Non-pigmented ciliary epithelial cell (primary cell): Measurements from ENCODE around the gene TMIGD3.

ENCODE experiments used
- DNase-seq: peaks from one replicate; pipeline ENCODE4 v3.0.0-alpha.2; 2010; ENCODE audit warnings: low read depth

TMIGD3 gene

GRCh38 chr1:111446967-111447892 is 56.2 kb downstream of the TMIGD3 start:
- DNase-seq: no peak

GRCh38 chr1:111446546-111446945 is 56.9 kb downstream of the TMIGD3 start:
- DNase-seq: no peak

GRCh38 chr1:111444031-111444430 is 59.4 kb downstream of the TMIGD3 start:
- no peak for DNase-seq

- no peak for DNase-seq
Observed at GRCh38 chr1:111442457-111442856, 61.0 kb downstream of the TMIGD3 start.

- DNase-seq: no peak
Observed at GRCh38 chr1:111441573-111442192, 61.8 kb downstream of the TMIGD3 start.

- no peak for DNase-seq
Observed at GRCh38 chr1:111439461-111440351, 63.7 kb downstream of the TMIGD3 start.

GRCh38 chr1:111436726-111437125 is 66.7 kb downstream of the TMIGD3 start:
- DNase-seq: no peak
